LHCN-M2 (cell line): ENCODE measurements around the gene PDE9A. TPM values are rescaled to one million over a fixed set of nuclear protein-coding genes. Genes with fewer than 3 reads are reported as not detected.
"Not testable (repeated sequence)": the region's sequence is repeated elsewhere in the genome, so short reads cannot be mapped to it uniquely, and the experiment has no call there.

ENCODE experiments used
- DNase-seq: peaks from one replicate; pipeline ENCODE4 v3.0.0-alpha.2; 2012; ENCODE audit warnings: low read depth
- polyA plus RNA-seq: library from polyadenylated mRNA; unstranded; fragments of >200 nt; gene quantifications from one replicate; pipeline ENCODE4 v1.2.1, GENCODE V29; 2012; ENCODE audit warnings: missing spikeins
- total RNA-seq: library from RNA; depleted of rRNA; stranded (reverse); fragments of >200 nt; gene quantifications from 2 replicates; pipeline ENCODE4 v1.2.3, GENCODE V29; 2014; rRNA removed

Gene PDE9A
- total RNA-seq, result not detected in 2 replicates
- polyA plus RNA-seq, result 0.17 TPM

DNA sequence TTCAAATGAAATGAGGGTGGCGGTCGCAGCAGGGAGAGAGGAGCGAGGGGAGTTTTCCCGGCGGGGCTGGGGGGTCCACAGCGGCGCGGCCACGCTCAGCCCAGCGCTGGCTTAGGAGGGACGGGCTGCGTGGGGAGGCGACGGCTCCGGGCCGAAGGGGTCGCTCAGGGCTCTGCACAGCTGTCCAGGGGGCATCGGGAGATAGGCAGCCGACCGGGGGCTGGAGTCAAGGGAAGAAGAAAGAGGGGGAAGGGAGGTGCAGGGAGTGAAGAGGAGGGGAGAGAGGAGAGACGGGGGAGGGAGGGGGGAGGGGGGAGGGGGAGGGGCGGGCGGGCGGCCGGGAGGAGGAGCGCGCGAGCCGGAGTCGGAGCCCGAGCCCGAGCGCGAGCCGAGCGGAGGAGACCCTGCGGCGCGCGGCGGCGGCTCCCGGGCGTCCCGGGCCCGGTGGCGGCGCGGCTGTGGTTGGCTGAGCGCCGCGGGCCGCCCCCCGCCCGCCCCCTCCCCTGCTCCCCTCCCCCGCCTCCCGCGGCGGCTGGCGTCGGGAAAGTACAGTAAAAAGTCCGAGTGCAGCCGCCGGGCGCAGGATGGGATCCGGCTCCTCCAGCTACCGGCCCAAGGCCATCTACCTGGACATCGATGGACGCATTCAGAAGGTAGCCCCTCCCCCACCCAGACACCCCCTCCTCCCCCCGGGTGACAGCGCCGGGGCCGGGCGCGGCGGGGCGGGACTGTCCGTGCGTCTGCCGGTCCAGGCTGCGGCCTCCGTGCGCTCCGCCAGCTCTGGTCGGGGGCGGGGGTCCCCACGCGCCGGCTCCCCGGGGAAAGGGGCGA is at the start of gene PDE9A:
Gene PDE9A, plus strand, starts transcription at position 391 of the 831 bp plus-strand sequence. Its CDS starts 194 bp downstream, at position 585.
- no peak for DNase-seq

DNA sequence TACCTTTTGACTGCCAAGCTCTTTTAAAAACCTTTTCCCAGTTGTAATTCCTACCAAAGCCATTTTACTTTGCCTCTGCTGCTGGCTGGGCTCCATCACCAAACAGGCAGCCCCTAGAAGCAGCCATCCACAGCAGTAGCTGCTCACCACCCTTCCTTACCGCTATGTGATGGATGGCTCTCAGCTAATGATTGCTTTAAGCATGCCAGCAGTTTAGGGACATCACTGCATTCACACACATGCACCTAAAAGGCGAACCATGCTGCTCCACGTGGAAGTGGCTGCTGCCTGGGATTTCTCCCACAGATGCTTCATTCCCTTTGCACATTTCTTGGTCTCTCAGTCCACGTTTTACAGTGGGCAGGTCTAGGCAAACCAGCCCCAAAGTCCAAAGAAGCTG is 46.3 kb upstream of the PDE9A start:
- DNase-seq, result no peak

DNA sequence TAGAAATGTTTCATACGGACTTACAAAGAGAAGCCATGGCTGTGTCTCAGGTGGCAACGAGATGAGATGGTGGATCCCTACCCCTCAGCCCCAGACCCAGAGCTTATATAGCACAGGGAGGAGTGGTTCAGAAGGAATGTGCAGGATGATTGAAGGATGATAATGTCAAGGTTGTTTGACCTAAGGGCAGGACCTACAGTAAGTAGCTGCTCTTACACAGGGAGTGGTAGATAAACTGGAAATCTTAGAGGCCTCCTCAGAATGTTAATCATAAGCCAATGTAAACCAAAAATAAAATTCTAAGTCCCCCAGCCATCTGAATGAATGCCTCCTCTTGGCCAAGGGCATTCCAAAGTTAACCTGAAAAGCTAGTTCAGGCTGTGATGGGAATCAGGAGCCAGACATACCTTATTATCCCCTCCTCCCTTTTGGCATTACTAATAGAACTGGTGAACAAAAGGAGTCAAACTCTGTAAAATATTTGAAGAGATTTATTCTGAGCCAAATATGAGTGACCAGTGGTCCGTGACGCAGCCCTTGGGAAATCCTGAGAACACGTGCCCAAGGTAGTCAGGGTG is 45.8 kb upstream of the PDE9A start:
- DNase-seq, result no peak

DNA sequence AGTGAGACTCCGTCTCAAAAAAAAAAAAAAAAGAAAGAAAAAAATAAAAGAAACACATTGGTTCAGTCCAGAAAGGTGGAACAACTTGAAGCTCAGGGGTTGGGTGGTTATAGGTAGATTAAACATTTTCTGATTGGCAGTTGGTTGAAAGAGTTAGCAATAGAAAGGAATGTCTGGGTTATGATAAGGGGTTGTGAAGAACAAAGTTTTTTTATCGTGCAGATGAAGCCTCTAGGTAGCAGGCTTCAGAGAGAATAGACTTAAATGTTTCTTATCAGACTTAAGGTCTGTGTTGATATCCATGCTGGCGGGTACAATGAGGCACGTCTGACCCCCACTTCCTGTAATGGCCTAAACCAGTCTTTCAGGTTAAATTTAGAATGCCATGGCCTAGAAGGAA is 45.0 kb upstream of the PDE9A start:
- no peak for DNase-seq

DNA sequence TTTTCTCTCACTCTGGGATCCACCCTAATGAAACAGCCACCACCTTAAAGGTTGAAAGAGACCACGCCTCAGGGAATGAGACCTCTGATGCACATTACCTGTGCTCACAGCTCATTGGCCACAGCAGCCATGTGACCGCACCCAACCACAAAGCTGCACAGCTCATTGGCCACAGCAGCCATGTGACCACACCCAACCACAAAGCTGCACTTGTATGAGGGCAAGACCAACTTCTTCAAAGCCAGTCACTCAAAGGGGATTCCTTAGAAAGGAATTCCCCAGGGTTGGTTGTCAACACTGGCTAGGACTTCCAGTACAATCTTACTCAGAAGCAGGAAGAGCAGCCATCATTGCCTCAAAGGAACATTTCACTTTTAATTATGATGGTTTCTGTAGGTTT is 43.6 kb upstream of the PDE9A start:
- no peak for DNase-seq

DNA sequence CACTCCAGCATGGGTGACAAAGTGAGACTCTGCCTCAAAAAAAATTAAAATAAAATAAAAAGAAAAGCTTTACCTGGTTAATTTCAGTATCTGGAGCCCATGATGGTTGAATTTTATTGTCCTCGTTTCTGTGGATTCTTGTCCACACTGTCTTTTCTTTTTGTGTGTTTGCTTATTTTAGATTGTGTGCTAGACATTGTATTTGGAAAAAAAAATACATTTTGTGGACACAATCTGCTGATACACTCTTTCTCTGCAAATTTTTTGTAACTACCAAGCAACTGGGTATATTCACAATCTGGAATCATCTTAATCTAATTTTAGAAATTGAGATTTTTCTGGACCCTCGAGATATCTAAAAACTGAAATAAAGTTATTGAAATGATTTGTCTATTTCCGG is 41.6 kb upstream of the PDE9A start:
- no peak for DNase-seq

DNA sequence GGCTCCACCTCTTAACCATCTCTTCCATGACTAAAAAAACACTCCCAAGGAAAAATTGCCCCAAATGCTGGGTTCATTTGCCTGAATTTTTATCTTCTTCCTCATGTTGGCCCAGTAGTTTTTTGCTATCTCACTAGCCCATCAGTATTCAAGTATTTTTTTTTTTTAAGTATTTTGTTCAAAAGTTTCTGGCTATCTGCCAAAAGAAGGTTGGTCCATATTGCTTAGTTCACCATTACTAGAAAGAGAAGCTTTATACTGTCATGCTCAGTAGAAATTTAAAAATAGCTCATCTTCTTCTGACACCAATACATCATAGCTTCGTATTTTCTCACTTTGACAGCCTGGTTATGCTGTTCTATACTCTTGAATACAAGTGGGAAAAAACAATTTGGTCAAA is 41.0 kb upstream of the PDE9A start:
- DNase-seq, result no peak

DNA sequence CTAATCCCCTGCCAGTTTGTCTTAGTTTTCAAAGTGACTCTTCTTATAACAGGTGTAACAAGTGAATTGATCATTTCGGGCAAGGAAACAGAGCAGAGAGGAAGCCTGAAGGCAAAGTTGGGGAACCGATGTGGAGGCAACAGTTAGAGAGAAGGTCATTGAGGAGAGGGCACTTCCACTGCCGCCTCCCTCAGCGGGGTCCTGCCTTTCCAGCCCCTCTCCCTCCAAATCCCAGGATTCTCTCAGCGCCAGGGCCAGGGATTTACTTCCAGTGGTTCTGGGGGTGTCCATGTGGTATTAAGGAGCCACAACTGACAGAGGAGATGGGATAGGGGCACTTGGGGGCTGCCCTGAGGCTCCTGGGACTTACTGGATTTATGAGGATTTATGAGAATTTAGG is 39.7 kb upstream of the PDE9A start:
- no peak for DNase-seq

DNA sequence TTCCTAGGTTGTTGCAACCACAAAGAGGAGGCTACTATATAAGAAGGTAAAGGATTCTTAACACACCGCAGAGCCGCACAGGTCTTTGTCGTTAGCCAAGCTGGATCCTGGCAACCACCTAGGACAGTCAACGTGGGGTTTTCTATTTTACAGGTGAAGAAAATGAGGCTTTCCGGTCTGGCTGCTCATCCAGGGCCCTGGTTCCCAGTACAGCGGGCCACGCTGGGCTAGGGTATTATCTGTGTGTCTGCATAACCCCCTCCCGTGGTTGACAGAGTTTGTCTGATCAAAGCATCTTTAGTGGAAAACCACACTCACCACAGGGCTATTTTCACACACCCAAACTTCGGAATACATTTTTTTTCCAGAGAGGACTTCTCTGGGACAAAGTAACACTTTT is 39.0 kb upstream of the PDE9A start:
- no peak for DNase-seq

DNA sequence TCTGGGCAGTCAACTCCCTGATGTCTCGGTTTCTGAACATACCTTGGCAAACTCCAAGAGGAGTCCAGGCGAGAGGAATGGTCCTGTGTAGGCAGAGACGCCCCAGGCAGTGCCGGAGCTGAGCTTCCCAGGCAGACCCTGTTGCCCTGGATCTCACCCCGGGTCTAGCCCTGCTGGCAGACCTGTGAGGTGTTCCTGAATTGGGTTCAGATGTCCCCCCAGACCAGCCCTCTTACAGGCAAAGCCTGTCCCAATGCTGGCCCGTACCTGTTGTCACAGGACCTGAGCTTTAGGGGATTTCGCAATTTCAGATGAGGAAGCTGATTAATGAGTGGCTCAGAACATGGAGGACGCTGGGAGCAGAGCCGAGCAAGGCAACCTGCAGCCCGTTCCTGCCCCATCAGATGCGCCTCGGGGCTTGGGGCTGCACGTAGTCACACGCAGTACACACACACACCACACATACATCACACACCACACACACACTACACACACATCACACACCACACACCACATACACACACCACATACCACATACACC is 38.5 kb upstream of the PDE9A start:
- DNase-seq, result no peak

DNA sequence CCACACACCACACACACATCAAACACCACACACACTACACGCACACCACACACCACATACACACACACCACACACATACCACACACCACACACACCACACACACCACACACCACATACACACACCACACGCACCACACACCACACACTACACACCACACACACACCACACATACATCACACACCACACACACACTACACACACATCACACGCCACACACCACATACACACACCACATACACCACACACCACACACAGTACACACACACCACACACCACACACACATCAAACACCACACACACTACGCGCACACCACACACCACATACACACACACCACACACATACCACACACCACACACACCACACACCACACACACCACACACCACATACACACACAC is 38.0 kb upstream of the PDE9A start:
- DNase-seq, result not testable (repeated sequence)

DNA sequence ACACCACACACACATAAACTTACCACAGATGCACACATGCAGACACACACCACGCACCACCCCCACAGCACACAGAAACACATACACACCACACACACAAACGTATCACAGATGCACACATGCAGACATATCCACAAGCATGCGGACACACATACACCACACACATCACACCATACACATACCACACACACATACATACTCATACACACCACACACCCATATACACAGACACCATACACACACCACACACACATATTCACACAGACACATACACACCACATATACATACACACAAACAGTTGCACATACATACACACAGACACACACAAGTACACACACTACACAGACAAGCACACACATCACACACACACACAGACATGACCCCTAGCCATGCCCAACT is 37.5 kb upstream of the PDE9A start:
- no peak for DNase-seq

DNA sequence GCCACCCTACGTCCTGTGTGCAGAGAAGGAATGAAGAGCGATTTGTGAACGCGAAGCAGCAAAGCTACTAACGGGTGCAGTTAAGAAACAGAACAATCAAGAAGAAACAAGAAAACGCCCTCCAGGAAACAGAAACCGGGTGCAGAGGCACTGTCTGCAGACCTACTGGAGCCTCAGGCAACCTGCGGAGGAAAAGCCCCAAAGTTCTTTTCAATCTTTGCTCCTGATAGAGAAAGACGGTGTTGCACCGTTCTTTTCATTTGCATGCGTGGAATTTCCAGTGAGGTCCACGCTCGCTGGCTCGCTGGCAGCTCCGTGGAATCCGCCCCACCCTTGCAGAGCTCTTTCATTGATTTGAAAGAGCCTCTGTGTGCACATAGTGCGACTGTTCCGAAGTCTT is 37.0 kb upstream of the PDE9A start:
- no peak for DNase-seq

DNA sequence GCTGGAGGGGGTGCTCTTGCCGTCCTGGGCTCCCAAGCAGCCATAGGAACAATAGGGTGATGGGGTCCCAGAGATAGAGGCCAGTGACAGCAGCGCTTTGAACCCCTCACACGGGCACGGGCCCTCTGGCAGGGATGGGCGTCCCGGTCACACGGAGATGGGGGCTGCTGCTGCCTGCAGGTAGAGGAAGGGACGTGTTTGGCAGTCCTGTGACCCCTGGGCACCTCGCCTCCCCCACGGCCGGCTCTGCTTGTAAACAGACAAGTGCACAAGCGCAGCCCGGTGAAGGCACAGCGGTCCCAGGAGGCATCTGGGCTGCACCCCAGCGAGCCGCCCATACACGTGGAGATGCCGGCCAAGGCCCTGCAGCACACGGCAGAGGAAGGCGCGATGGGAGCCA is 36.5 kb upstream of the PDE9A start:
- DNase-seq, result no peak

DNA sequence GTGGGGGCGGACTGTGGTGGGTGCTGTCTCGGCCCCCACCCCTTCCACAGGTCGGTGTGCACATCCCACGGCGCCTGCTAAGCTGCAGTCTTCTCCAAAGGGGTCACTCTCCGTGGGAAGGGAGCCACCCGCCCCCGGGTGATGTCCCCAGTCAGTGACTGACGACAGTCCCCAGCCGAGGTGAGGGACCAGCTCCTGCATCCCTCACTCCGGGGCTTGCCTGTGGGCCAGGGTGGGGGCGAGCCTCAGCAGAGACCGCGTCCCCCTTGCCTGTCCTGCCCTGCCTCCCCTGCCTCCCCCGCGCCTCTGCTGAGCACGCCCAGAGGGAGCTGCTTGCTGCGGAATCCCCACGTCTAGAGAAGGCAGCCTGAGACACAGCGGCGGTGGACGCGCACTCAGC is 35.9 kb upstream of the PDE9A start:
- DNase-seq, result no peak

DNA sequence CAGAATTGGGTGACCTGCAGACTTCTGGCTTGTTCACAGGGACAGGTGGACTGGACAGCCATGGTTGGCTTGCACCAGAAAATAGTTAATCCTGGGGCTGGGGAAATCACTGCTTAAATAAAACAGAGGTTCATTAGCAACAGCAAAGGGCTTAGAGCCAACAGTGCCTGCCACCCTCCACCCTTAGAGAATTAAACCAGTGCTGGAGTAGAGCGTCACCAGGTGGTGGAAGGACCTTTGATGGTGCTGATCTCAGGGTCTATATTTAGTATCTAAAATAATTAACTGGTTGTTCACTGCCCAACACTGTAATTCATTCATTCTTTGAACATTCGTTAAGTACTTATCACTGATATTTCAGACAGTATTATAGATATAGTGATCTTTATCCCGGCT is 34.7 kb upstream of the PDE9A start:
- no peak for DNase-seq

DNA sequence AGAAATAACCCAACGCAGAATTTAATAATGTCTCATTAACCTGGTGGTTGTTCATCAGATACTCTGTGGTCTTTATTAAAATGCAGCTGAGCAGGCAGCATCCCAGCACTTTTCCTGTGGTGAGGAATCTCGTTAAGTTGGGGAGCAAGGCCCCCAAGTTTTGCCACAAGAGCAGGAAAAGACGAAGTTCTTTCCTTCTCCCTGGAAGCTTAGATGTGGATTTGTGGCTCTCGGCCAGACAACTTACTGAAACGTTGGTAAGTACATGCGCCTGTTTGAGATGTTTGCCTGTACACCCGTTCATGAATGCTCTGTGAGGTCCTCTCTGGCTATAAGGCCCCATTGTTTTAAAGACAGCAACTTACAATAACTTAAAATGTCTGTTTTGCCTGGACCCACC is 34.3 kb upstream of the PDE9A start:
- no peak for DNase-seq

DNA sequence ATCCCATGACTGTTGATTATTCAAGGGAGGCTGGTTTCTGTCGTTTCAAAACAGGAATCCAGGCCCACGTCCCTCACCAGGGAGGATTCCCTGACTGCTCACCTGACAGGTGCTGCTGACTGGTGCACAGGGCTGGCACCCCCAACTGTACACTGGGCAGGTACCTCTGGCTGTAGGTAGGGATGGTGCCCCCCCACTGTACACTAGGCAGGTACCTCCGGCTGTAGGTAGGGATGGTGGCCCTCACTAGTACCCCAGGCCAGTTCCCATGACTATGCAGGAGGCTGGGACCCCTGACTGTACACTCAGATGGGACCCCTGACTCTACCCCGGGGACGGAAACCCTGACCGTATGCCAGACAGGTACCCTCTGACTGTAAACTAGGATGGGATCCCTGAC is 33.6 kb upstream of the PDE9A start:
- DNase-seq, result no peak

DNA sequence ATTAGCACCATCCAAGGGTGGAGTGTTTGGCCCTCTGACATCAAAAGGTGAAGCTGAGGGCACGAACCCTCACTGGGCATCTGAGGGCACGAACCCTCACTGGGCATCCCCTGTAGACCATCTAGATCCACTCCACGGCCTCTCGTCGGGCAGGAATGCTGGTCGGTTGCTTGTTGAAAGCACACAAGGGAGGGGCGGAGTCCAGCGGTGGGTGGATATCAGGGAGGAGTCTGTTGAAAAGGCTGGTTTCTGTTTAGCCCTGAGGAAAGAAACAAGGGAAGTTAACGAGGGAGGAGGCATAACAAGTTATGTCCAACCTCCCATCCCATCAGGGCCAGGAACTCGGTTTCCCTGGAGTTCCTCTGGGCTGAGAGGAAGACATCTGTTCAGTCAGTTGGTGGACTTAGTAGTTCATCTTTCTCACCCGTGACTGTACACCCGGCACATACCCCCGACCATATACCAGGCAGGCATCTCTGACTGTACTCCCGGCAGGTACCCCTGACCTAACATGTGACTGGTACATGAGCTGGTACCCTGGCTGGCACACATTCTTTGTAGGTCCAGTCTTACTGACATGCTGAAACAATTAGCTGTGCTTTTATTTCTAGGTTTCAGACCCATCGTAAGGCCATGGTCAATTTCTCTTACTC is 32.1 kb upstream of the PDE9A start:
- DNase-seq, result no peak

DNA sequence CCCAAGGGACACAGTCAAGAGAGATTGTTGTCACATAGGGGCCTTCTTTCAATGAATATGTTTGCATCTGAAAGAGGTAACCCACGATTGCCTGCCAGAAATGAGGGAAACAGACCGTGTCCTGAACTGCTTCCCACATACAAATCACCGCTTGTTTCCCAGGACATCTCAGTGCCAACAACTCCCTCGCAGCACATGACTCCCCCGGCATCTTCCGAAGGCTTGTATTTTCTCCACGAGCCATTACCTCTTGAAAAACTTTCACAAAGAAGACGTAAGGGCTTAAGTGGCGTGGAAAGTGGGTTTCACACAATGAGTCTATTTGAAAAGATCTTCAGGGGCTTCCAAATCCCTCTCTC is 31.6 kb upstream of the PDE9A start:
- no peak for DNase-seq

DNA sequence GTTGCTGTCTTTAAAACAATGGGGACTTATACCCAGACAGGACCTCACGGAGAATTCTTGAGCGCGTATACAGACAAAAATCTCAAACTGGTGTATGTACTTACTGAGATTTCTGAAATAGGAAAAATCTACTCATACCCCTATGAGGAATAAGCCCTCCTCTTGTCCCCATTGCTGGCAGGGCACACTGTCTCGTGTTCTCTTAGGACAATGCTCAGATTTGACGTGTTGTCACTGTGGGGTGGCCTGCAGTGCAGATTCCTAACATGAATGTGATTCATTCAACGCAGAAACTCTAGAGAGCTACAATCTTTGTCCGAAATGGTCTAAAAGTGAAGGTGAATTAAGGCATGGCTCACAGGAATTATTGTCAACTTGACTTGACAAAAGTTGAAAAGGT is 31.1 kb upstream of the PDE9A start:
- no peak for DNase-seq

DNA sequence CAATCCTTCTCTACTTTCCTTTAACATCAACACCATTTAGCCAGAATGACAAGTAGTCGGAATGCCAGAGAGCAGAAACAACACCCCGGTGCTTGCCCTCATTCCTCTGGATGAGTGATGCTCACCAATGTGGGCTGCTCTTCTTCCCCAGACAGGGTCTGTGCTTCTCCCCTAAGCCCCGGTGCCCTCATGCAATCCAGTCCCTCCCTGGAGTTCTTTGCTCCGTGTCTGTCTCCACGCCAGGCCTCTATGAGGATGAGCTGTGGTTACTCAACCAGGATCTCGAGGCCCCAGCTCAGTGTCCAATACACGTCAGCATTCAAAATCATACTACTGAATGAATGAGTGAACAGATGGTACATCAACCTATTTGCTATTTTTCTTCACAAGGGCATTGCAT is 29.7 kb upstream of the PDE9A start:
- DNase-seq, result no peak
